ENCODE data around the gene GPHA2.

GPHA2 gene

GRCh38 chr11:64887757-64888405 is 47.8 kb downstream of the GPHA2 start:
- peak; percentile 84 for DNase-seq (ENCODE audit: low read depth)
- Histone ChIP-seq H3K36me3 (ENCODE audit: control insufficient read depth, insufficient read depth, low read length, severe bottlenecking) (no peaks in the 10 kb centered on the region), H3K4me3 (ENCODE audit: low read length) (no peak overlapping the region), H3K9me3 (ENCODE audit: control insufficient read depth, low read length) (no peaks in the 10 kb centered on the region), H3K9ac (ENCODE audit: low read length) (peak overlapping the region; percentile 50), H3K4me1 (ENCODE audit: control insufficient read depth, insufficient read depth, low read length) (peaks cover 17% of the 10 kb centered on the region), H3K27me3 (replicated peaks; ENCODE audit: control insufficient read depth, insufficient read depth, low read length) (no peaks in the 10 kb centered on the region)

- no peak overlapping the region for H3K4me3 ChIP-seq (ENCODE audit: low read length)
- no peak for DNase-seq (ENCODE audit: low read depth)
- no peaks in the 10 kb centered on the region for H3K9me3 ChIP-seq (ENCODE audit: control insufficient read depth, low read length)
- H3K4me1 ChIP-seq (ENCODE audit: control insufficient read depth, insufficient read depth, low read length), result peaks cover 17% of the 10 kb centered on the region
- H3K36me3 ChIP-seq (ENCODE audit: control insufficient read depth, insufficient read depth, low read length, severe bottlenecking), result no peaks in the 10 kb centered on the region
- H3K9ac ChIP-seq (ENCODE audit: low read length), result peak overlapping the region; percentile 50
- no peaks in the 10 kb centered on the region for H3K27me3 ChIP-seq (replicated peaks; ENCODE audit: control insufficient read depth, insufficient read depth, low read length)
Observed at GRCh38 chr11:64887234-64887756, 48.4 kb downstream of the GPHA2 start.

GRCh38 chr11:64885367-64886286 is 50.1 kb downstream of the GPHA2 start:
- Histone ChIP-seq H3K27me3 (replicated peaks; ENCODE audit: control insufficient read depth, insufficient read depth, low read length) (no peaks in the 10 kb centered on the region), H3K4me3 (ENCODE audit: low read length) (no peak overlapping the region), H3K9ac (ENCODE audit: low read length) (no peak overlapping the region), H3K36me3 (ENCODE audit: control insufficient read depth, insufficient read depth, low read length, severe bottlenecking) (no peaks in the 10 kb centered on the region), H3K9me3 (ENCODE audit: control insufficient read depth, low read length) (no peaks in the 10 kb centered on the region), H3K4me1 (ENCODE audit: control insufficient read depth, insufficient read depth, low read length) (peaks cover 21% of the 10 kb centered on the region)
- DNase-seq (ENCODE audit: low read depth), result peak; percentile 75

Data from adipocyte (in vitro differentiated cells).